H9 (cell line): ENCODE data around the gene SPTSSA. TPM values are rescaled to one million over a fixed set of nuclear protein-coding genes. Genes with fewer than 3 reads are reported as not detected.

ENCODE experiments used
- DNase-seq: peaks from one replicate; pipeline ENCODE4 v3.0.0-alpha.2; 2017
- H2AFZ ChIP-seq: one replicate; pipeline ENCODE4 v1.6.1; 2013; ENCODE audit warnings: mild to moderate bottlenecking, low read length, control low read depth, moderate library complexity
- H2AK5ac ChIP-seq: 2 replicates; pipeline ENCODE4 v1.6.1; 2013; ENCODE audit warnings: low read length, control low read depth, mixed read lengths; ENCODE audit not compliant: insufficient read length
- H2BK120ac ChIP-seq: one replicate; pipeline ENCODE4 v1.6.1; 2013; ENCODE audit warnings: low read depth, mild to moderate bottlenecking, low read length, control low read depth, inconsistent platforms; ENCODE audit not compliant: poor library complexity, severe bottlenecking
- H2BK12ac ChIP-seq: 2 replicates; pipeline ENCODE4 v1.6.1; 2013; ENCODE audit warnings: low read length, control low read depth, mixed read lengths, low read depth; ENCODE audit not compliant: insufficient read length
- H2BK15ac ChIP-seq: 2 replicates; pipeline ENCODE4 v1.6.1; 2013; ENCODE audit warnings: low read depth, low read length, control low read depth
- H2BK20ac ChIP-seq: one replicate; pipeline ENCODE4 v1.6.1; 2013; ENCODE audit warnings: low read depth, mild to moderate bottlenecking, low read length, control low read depth, inconsistent platforms; ENCODE audit not compliant: poor library complexity, severe bottlenecking
- H2BK5ac ChIP-seq: 2 replicates; pipeline ENCODE4 v1.6.1; 2013; ENCODE audit warnings: low read length, control low read depth, mixed read lengths; ENCODE audit not compliant: insufficient read length
- H3K14ac ChIP-seq: 2 replicates; pipeline ENCODE4 v1.6.1; 2013; ENCODE audit warnings: low read length, control low read depth; ENCODE audit not compliant: insufficient read depth
- H3K18ac ChIP-seq: 2 replicates; pipeline ENCODE4 v1.6.1; 2013; ENCODE audit warnings: low read depth, mild to moderate bottlenecking, mixed read lengths, low read length, control low read depth; ENCODE audit not compliant: insufficient read length
- H3K23ac ChIP-seq: 2 replicates; pipeline ENCODE4 v1.6.1; 2013; ENCODE audit warnings: low read length, control low read depth, mixed read lengths, low read depth; ENCODE audit not compliant: insufficient read length
- H3K23me2 ChIP-seq: 2 replicates; pipeline ENCODE4 v1.6.1; 2013; ENCODE audit warnings: low read depth, mild to moderate bottlenecking, mixed read lengths, low read length, control low read depth; ENCODE audit not compliant: insufficient read length, poor library complexity, severe bottlenecking
- H3K27ac ChIP-seq: 2 replicates; pipeline ENCODE4 v1.5.1; 2013; ENCODE audit warnings: low read length, control low read depth, mixed read lengths, low read depth; ENCODE audit not compliant: insufficient read length
- H3K27me3 ChIP-seq: 2 replicates; pipeline ENCODE4 v1.6.1; 2013; ENCODE audit warnings: low read length, control low read depth, inconsistent platforms; ENCODE audit not compliant: insufficient read depth
- H3K4ac ChIP-seq: 2 replicates; pipeline ENCODE4 v1.6.1; 2013; ENCODE audit warnings: low read depth, mild to moderate bottlenecking, control low read depth, inconsistent platforms, low read length, moderate library complexity
- H3K4me1 ChIP-seq: 2 replicates; pipeline ENCODE4 v1.6.1; 2013; ENCODE audit warnings: low read length, control low read depth, inconsistent platforms; ENCODE audit not compliant: insufficient read depth
- H3K4me2 ChIP-seq: 2 replicates; pipeline ENCODE4 v1.6.1; 2013; ENCODE audit warnings: low read length, control low read depth, mixed read lengths; ENCODE audit not compliant: insufficient read length, insufficient read depth
- H3K56ac ChIP-seq: 2 replicates; pipeline ENCODE4 v1.6.1; 2013; ENCODE audit warnings: low read depth, mild to moderate bottlenecking, mixed read lengths, low read length, control low read depth; ENCODE audit not compliant: insufficient read length
- H3K79me1 ChIP-seq: 2 replicates; pipeline ENCODE4 v1.6.1; 2013; ENCODE audit warnings: low read depth, mild to moderate bottlenecking, moderate library complexity, low read length, control low read depth, inconsistent platforms; ENCODE audit not compliant: insufficient read depth, poor library complexity, severe bottlenecking
- H3K79me2 ChIP-seq: 2 replicates; pipeline ENCODE4 v1.6.1; 2013; ENCODE audit warnings: low read length, control low read depth, inconsistent platforms; ENCODE audit not compliant: insufficient read depth
- H3K9ac ChIP-seq: 2 replicates; pipeline ENCODE4 v1.6.1; 2013; ENCODE audit warnings: low read length, control low read depth, mixed read lengths; ENCODE audit not compliant: insufficient read length; ENCODE audit errors: extremely low read depth
- H3K9me3 ChIP-seq: one replicate; pipeline ENCODE4 v1.6.1; 2013; ENCODE audit warnings: low read depth, low read length, inconsistent platforms; ENCODE audit not compliant: control insufficient read depth
- H3T11ph ChIP-seq: one replicate; pipeline ENCODE4 v1.6.1; 2013; ENCODE audit warnings: mild to moderate bottlenecking, low read length, control low read depth, inconsistent platforms
- H4K20me1 ChIP-seq: one replicate; pipeline ENCODE4 v1.6.1; 2013; ENCODE audit not compliant: control insufficient read depth, insufficient read length, insufficient read depth
- H4K5ac ChIP-seq: 2 replicates; pipeline ENCODE4 v1.6.1; 2013; ENCODE audit warnings: low read depth, mild to moderate bottlenecking, mixed read lengths, low read length, control low read depth; ENCODE audit not compliant: insufficient read length
- H4K8ac ChIP-seq: replicated peaks from 2 replicates; pipeline ENCODE4 v1.6.1; 2013; ENCODE audit warnings: low read length, control low read depth, mixed read lengths, low read depth; ENCODE audit not compliant: insufficient read length
- H4K91ac ChIP-seq: 2 replicates; pipeline ENCODE4 v1.6.1; 2013; ENCODE audit warnings: low read depth, mild to moderate bottlenecking, moderate library complexity, mixed read lengths, low read length, control low read depth; ENCODE audit not compliant: insufficient read length
- H3K27ac Mint-ChIP-seq, 3 experiments: 2 replicates in 2 of 3; 3 replicates in 1 of 3; pipeline ENCODE4 v1.8.0; 2020 to 2021; ENCODE audit warnings: mixed read lengths in 3 of 3, mild to moderate bottlenecking in 1 of 3, moderate library complexity in 1 of 3
- H3K27me3 Mint-ChIP-seq: 2 replicates; pipeline ENCODE4 v1.8.0; 2021; ENCODE audit warnings: low read depth, mild to moderate bottlenecking, moderate library complexity, mixed read lengths
- H3K36me3 Mint-ChIP-seq, 3 experiments: 2 replicates in 2 of 3; 3 replicates in 1 of 3; pipeline ENCODE4 v1.8.0; 2020 to 2021; ENCODE audit warnings: low read depth in 3 of 3, mixed read lengths in 3 of 3; ENCODE audit not compliant: insufficient read depth in 1 of 3
- H3K4me1 Mint-ChIP-seq, 2 experiments: 2 replicates each; pipeline ENCODE4 v1.8.0; 2020; ENCODE audit warnings: mixed read lengths in 2 of 2
- H3K4me3 Mint-ChIP-seq, 2 experiments: 2 replicates in 1 of 2; 3 replicates in 1 of 2; pipeline ENCODE4 v1.8.0; 2020 to 2021; ENCODE audit warnings: mild to moderate bottlenecking in 2 of 2, mixed read lengths in 2 of 2, moderate library complexity in 1 of 2
- H3K9me3 Mint-ChIP-seq, 2 experiments: 2 replicates in 1 of 2; 3 replicates in 1 of 2; pipeline ENCODE4 v1.8.0; 2020; ENCODE audit warnings: mild to moderate bottlenecking in 2 of 2, mixed read lengths in 2 of 2, moderate library complexity in 1 of 2
- CTCF ChIP-seq: fragments of 200-600 bp; sonication (generic); conservative IDR thresholded peaks from 3 replicates; pipeline ENCODE4 v1.8.0; 2021; ENCODE audit warnings: antibody characterized with exemption, mild to moderate bottlenecking
- WGBS: extraction: QIAGEN DNeasy Blood & Tissue Kit; methylation state at CpG from one replicate; pipeline ENCODE4 v1.1.7; 2013; ENCODE audit warnings: missing lambda C conversion rate, low lambda C conversion rate, mixed read lengths; ENCODE audit not compliant: insufficient read length; ENCODE audit errors: extremely low coverage; 5-methylcytosine and 5-hydroxymethylcytosine counted together
- total RNA-seq: library from RNA; stranded (reverse); gene quantifications from 2 replicates; pipeline ENCODE4 v1.2.1, GENCODE V29; 2021

Gene SPTSSA
- total RNA-seq, 1 experiment from 2014 or later, result 23.3 TPM

DNA sequence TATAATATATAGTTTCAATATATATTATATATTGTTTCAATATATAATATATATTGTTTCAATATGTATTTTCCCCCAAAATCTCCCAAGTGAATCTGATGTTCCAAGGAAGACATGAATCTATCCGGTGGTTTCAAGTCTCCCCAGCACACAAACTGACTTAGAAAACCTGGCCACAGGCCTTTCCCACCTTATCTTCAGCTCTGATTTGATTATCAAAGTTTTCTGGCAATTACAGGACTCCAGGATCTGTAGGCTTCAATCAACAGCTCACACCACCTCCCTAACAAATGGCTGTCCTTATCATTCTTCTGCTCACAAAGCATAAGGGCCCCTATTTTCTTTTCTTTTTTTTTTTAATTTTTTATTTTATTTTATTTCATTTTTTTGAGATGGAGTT lies 22.7 kb upstream of the SPTSSA start:
- Mint-ChIP-seq H3K9me3 (no peaks in the 10 kb centered on the region), H3K27me3 (no peaks in the 10 kb centered on the region), H3K36me3 (no peaks in the 10 kb centered on the region), H3K4me3 (no peak overlapping the region), H3K4me1 (peaks cover 7 to 9% of the 10 kb centered on the region in 2 experiments), H3K27ac (no peak overlapping the region)
- Histone ChIP-seq H3K79me1 (no peaks in the 10 kb centered on the region), H3K27me3 (no peaks in the 10 kb centered on the region), H3K23ac (no peak overlapping the region), H3K4me2 (no peak overlapping the region), H3K4ac (no peak overlapping the region), H3K79me2 (no peaks in the 10 kb centered on the region), H2BK5ac (no peak overlapping the region), H3K4me1 (no peaks in the 10 kb centered on the region), H2AK5ac (no peak overlapping the region), H2BK20ac (no peak overlapping the region), H4K20me1 (no peaks in the 10 kb centered on the region), H3K23me2 (no peaks in the 10 kb centered on the region), H3K9me3 (no peaks in the 10 kb centered on the region), H4K5ac (no peak overlapping the region), H2BK120ac (no peak overlapping the region), H3K9ac (no peak overlapping the region), H3T11ph (no peak overlapping the region), H2AFZ (no peak overlapping the region), H3K27ac (no peak overlapping the region), H2BK15ac (no peak overlapping the region), H4K8ac (no peak overlapping the region), H3K14ac (no peak overlapping the region), H2BK12ac (no peak overlapping the region), H3K56ac (no peak overlapping the region), H4K91ac (no peak overlapping the region), H3K18ac (no peak overlapping the region)
- no peak for DNase-seq
- WGBS, result no CpG with 5 or more reads among the region's 1 CpG
- TF ChIP-seq CTCF, result no peak
